Lung (tissue), 12 donors: ENCODE data around the gene FLII. TPM values are rescaled to one million over a fixed set of nuclear protein-coding genes. Genes with fewer than 3 reads are reported as not detected.

Source experiments
- ATAC-seq: fragments of 200-7000 bp; cut with Tn5 transposase; one replicate; pipeline ENCODE4 v1.9.1; 2020; ENCODE audit warnings: moderate number of reproducible peaks; ENCODE audit not compliant: insufficient read depth, low FRiP score
- DNase-seq, 3 donors: peaks; one replicate each; pipeline ENCODE4 v3.0.0-alpha.2; 2013 to 2017
- H3K27ac ChIP-seq, 2 donors: one replicate each; pipeline ENCODE4 v1.5.1; 2013; ENCODE audit warnings: mild to moderate bottlenecking in 2 of 2, moderate library complexity in 2 of 2, control low read depth in 1 of 2, inconsistent platforms in 1 of 2, low read depth in 1 of 2, low read length in 1 of 2
- H3K27me3 ChIP-seq, 3 donors: one replicate each; pipeline ENCODE4 v1.5.1; 2013; ENCODE audit warnings: low read length in 2 of 3; ENCODE audit not compliant: control insufficient read depth in 3 of 3, insufficient read depth in 3 of 3
- H3K36me3 ChIP-seq, 4 donors: one replicate each; pipeline ENCODE4 v1.5.1; 2013; ENCODE audit warnings: low read length in 4 of 4, mild to moderate bottlenecking in 1 of 4, moderate library complexity in 1 of 4; ENCODE audit not compliant: control insufficient read depth in 4 of 4, insufficient read depth in 4 of 4
- H3K4me1 ChIP-seq, 5 donors: one replicate each; pipeline ENCODE4 v1.5.1; 2013; ENCODE audit warnings: low read length in 5 of 5, mild to moderate bottlenecking in 2 of 5, moderate library complexity in 1 of 5; ENCODE audit not compliant: control insufficient read depth in 5 of 5, insufficient read depth in 5 of 5
- H3K4me3 ChIP-seq: one replicate; pipeline ENCODE4 v1.5.1; 2013; ENCODE audit warnings: mild to moderate bottlenecking, control low read depth, moderate library complexity
- H3K9ac ChIP-seq, 2 donors: one replicate each; pipeline ENCODE4 v1.5.1; 2013; ENCODE audit warnings: low read length in 2 of 2, control low read depth in 1 of 2; ENCODE audit not compliant: insufficient read depth in 1 of 2
- H3K9me3 ChIP-seq, 4 donors: one replicate each; pipeline ENCODE4 v1.5.1; 2013; ENCODE audit warnings: low read length in 3 of 4, mild to moderate bottlenecking in 1 of 4, moderate library complexity in 1 of 4; ENCODE audit not compliant: control insufficient read depth in 4 of 4, insufficient read depth in 3 of 4
- CTCF ChIP-seq: IDR thresholded peaks from 2 replicates; pipeline ENCODE4 v1.5.1; 2012; ENCODE audit warnings: mild to moderate bottlenecking; ENCODE audit errors: control extremely low read depth, extremely low read depth
- WGBS, 2 donors: extraction: QIAGEN DNeasy Blood & Tissue Kit; methylation state at CpG; one replicate each; pipeline ENCODE4 v1.1.7; 2013; 5-methylcytosine and 5-hydroxymethylcytosine counted together
- polyA plus RNA-seq, 2 donors: library from polyadenylated mRNA; stranded (reverse); fragments of 200-250 nt; gene quantifications; one replicate each; pipeline ENCODE4 v1.2.1, GENCODE V29; 2013
- total RNA-seq, 2 donors: library from RNA; depleted of rRNA in 1 of 2; stranded (reverse); fragments of >200 nt in 1 of 2; gene quantifications; one replicate each; pipeline ENCODE4 v1.2.1, GENCODE V29; 2014 to 2021
- donor health status: control.
- donor health status: control.
- donor health status: Bipolar disorder and iron deficiency.
- donor health status: healthy.
- donor health status: DM: yes; HTN: yes; CAD: no.

FLII gene
- total and polyA plus RNA-seq, 4 donors = 152 to 391 (median 266) TPM

GRCh38 chr17:18280766-18281371, 22.3 kb upstream of the FLII start:
- Histone ChIP-seq H3K9me3 (no peaks in the 10 kb centered on the region), H3K36me3 (peaks cover 22 to 65% (median 54%) of the 10 kb centered on the region in 4 donors), H3K27ac (no peak overlapping the region), H3K9ac (no peak overlapping the region), H3K27me3 (no peaks in the 10 kb centered on the region), H3K4me1 (peaks cover 0 to 5% (median 0%) of the 10 kb centered on the region in 5 donors), H3K4me3 (no peak overlapping the region)
- 62 to 81% methylated on average over 5 of the region's 5 CpGs for WGBS, 2 donors
- TF ChIP-seq CTCF = no peak
- no peak for ATAC-seq
- DNase-seq = no peak

- H3K27ac ChIP-seq = no peak overlapping the region
- peaks cover 22 to 61% (median 50%) of the 10 kb centered on the region in 4 donors for H3K36me3 ChIP-seq
- DNase-seq (no peak), ATAC-seq (peak; percentile 69)
- no peak overlapping the region for H3K9ac ChIP-seq
- 79 to 91% methylated on average over 4 of the region's 4 CpGs for WGBS, 2 donors
- TF ChIP-seq CTCF = no peak
- no peaks in the 10 kb centered on the region for H3K9me3 ChIP-seq
- H3K4me3 ChIP-seq = no peak overlapping the region
- H3K27me3 ChIP-seq = no peaks in the 10 kb centered on the region
- H3K4me1 ChIP-seq = peaks cover 0 to 5% (median 0%) of the 10 kb centered on the region in 5 donors
Measured at GRCh38 chr17:18280249-18280648, 21.7 kb upstream of the FLII start.

- Histone ChIP-seq H3K27me3 (no peaks in the 10 kb centered on the region), H3K27ac (no peak overlapping the region), H3K4me1 (peaks cover 0 to 5% (median 0%) of the 10 kb centered on the region in 5 donors), H3K36me3 (peaks cover 27 to 61% (median 51%) of the 10 kb centered on the region in 4 donors), H3K9ac (no peak overlapping the region), H3K9me3 (no peaks in the 10 kb centered on the region), H3K4me3 (no peak overlapping the region)
- ATAC-seq (no peak), DNase-seq (no peak)
- WGBS, 2 donors = 73 to 85% methylated on average over 3 of the region's 3 CpGs
- no peak for TF ChIP-seq CTCF
Measured at GRCh38 chr17:18278867-18279266, 20.3 kb upstream of the FLII start.

DNA sequence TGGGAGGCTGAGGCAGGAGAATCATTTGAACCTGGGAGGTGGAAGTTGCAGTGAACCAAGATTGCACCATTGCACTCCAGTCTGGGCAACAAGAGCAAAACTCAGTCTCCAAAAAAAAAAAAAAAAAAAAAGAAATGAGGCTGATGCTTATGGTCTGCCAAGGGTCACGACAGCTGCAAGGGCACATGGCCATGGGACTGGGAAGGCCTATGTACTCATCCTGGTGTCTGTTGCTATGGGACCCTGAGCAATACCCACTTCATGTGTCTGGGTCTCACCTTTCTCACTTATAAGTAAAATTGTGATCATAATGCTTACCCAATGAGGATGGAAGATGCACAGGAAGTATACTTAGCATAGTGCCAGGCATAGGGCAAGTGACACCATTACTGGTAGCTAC, 18.5 kb upstream of the FLII start:
- Histone ChIP-seq H3K9ac (no peak overlapping the region), H3K36me3 (peaks cover 23 to 55% (median 39%) of the 10 kb centered on the region in 4 donors), H3K27ac (no peak overlapping the region), H3K4me3 (no peak overlapping the region), H3K4me1 (peaks cover 0 to 5% (median 0%) of the 10 kb centered on the region in 5 donors), H3K9me3 (no peaks in the 10 kb centered on the region), H3K27me3 (no peaks in the 10 kb centered on the region)
- DNase-seq = no peak
- no peak for TF ChIP-seq CTCF
- ATAC-seq = no peak
- 87 to 100% methylated on average over 1 of the region's 1 CpG for WGBS, 2 donors
